ENCODE data around the gene SCARB1.

SCARB1 gene

DNA sequence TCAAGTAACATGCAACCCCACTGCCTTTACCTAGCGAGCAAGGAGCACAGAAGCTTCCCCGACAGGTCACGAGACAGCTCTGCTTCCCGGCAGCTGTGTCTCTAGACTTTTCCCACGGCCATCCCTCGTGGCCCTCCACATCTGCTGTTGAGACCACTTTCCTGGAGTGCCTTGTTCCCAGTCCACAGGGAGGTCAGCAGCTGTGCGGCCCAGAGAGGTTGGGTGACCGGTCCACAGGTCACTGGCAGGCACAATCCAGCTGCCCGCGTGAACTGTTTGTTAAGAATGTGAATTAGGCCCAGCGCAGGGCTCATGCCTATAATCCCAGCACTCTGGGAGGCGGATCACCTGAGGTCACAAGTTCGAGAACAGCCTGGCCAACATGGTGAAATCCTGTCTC lies 71.5 kb downstream of the SCARB1 start:
- no peak for DNase-seq

DNA sequence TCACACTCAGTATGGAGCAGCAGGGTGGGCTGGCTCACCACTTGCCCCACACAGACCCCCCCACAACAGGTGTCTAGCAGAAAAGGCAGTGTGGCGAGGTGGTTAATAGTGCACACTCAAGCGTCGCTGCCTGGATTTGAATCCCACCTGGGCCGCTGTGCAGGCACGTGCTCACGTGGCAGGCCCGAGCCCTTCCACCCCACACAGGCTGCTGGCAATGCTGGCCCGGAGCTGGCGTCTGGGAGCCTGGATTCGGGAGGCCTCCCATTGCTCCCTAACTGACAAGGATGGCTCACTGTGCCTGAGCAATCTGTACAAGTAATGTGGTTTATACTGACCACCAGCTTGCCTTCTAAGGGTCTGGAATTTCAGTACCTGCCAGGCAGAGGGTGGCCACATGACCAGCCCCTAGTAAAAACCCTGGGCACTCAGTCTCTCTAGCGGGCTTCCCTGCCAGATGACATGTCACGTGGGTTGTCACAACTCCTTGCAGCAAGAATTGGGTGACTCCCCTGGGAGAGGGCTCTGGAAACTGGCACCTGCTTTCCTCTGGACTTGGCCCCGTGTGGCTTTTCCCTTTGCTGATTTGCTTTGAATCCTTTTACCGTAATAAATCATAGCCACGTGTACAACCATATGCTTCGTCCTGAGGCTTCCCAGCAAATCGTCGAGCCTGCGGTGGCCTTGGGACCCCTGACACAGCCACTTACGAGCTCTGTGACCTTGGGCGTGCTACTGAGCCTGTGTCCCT lies 72.8 kb downstream of the SCARB1 start:
- DNase-seq: no peak

DNA sequence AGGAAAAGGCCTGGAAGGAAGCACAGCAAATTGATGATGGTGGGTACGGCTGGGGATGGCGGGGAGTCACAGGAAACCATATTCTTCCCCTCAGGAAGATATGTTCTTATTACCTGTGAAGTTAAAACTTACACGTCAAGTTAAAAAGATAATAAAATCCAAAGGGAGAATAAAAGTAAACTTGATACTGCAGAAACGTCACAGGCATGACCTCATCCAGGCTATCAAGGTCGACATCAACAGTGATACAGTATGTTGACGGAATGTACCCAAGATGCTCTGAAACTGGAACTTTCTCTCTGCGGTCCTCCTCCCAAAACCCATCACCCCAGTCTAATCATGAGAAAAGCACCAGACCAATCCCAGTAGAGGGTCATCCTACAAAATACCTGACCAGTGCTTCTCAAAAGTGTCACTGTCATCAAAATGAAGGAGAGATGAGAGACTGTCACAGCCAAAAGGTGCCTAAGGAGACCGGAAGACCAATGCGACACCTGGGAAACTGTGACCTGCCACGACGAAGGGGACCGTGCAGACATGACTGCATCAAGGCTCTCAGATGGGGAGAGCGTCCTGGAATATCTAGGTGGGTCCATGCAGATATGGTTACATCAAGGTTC lies 74.6 kb downstream of the SCARB1 start:
- DNase-seq: no peak

DNA sequence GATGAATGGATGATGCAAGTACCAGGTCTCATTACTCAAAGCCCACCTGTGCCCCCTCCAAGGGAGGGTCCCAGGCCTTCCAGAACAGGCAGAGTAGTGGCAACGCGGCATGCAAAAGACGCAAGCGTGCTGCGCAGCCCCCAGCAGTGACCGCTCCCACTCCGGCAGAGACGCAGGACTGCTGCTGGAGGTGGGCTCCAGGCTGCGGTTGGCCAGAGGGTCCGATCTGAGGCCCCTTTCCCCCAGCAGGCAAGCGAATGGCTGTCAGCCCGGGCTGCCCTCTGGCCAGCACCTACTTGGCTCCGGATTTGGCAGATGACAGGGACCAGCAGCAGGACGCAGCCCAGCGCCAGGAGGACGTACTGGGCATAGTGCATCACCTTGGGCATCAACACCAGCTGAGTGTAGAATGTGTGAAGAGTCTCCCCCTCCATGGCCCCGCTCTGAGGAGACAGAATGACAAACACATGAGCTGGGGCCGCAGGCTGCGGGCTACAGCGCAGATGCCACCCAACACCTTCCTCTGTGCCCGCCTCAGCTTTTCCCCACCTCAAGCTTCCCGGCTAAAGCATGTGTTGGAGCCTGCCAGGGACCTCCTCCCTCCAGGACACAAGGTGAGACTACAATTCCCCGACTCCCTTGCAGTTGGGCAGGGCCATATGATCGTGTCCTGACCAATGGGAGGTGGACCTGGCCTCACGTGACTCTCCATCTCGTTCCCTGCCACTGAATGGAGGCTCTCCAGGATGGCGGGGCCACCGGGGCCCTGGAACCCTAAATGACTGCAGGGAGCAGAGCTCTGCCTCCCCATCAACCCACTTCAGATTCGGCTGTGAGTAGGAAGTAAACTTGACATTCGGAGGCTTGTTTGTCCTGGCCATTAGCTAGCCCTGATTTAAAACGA lies 77.4 kb downstream of the SCARB1 start:
- DNase-seq: no peak

DNA sequence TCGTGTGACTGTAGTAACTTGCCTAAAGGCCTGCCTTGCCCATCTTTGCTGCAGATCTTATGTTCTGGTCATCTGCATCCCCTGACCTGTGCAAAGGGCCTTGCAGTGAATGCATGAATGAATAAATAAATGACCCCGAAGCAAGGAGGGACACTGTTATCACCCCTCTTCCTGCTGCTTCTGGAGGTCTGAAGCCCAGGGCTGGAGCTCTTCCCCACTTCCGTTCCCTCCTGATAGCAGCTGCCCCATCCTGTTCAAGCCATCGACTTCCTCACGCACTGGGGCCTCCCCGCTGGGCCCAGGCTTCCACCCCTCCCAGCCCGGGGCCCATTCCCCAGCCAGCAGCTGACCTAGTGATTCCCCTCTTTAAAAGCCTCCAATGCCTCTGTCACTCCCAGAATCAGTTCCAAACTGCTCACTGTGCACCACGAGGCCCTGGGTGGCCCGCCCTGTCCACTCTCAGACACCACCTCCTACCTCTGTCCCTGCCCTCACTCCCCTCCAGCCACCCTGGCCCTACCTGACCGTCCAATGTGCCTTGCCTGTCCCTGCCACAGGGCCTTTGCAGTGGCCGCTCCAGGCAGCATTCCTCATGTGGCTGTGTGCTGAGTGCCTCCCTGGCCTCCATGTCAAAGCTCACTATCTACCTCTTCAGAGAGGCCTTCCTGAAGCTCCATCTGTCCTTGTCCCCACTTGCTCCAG lies 78.6 kb downstream of the SCARB1 start:
- DNase-seq: no peak

DNA sequence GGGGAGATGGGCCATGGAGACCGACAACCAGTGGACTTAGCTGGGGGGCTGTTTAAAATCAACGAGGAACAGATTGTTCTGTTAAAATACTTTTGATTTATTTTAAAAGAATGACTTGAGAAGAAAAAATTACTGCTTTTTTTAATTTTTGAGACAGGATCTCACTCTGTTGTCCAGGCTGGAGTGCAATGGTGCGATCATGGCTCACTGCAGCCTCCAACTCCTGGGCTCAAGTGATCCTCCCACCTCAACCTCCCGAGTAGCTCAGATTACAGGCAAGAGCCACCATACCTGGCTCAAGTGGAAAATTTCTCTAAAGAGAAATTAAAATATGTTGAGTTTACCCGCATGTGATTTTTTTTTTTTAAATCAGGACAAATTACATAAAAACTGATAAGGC lies 80.6 kb downstream of the SCARB1 start:
- DNase-seq: no peak

DNA sequence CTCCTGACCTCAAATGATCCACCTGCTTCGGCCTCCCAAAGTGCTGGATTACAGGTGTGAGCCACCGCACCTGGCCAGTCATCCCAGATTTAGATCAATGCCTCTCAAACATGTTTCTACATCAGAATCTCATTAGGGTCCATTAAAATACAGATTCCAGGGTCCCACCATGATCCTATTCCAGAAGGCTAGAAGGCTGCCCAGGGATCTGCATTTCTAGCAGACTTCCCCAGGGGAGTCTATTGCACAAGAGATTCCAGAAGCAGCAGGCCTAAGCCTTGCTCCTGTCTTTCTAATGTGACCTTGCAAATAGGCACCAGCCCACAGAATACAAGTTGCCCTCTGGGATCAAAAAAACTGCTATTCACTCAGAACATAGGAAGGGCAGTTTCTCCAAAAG lies 81.5 kb downstream of the SCARB1 start:
- no peak for DNase-seq

DNA sequence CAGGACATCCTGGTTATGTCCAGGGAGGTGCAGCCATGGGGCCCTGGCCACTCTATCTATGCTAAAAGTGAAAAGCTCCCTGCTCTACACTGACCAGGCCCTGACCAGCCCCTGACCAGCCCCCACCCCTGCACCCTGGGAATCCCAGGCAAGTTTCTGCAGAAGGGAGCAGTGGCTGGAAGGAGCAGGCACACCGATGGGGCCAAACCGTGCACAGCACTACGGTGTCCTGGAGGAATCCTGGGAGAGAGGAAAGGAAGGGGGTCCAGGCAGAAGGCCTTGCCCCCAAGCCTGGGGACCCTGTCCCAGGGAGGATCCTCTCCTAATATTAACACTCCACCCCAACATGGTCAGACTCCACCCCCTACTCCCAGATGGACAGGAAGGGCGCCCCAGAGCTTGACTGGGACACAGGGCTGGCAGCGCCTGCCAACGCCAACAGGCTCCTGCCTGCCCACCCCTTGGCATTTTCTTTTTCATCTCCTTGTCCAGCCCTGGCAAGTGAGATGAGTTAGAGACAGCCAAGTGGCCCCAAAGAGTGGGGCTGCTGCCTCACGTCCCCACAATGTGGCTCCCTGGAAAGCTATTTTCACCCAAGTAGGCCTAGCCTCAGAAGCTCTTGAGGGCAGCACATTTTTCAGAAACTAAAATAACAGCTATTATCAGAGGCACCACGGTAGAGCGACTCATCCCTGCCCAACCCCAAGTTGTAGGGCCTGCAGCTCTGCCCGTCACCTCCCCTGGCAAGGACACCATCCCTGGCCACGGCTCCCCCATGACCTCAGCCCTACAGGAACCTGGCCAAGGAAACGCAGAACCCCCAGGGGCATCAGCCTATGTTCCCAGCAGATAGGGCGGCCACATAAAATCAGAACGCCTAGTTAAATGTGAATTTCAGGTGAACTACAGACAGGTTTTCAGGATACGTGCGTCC lies 82.6 kb downstream of the SCARB1 start:
- DNase-seq: no peak

DNA sequence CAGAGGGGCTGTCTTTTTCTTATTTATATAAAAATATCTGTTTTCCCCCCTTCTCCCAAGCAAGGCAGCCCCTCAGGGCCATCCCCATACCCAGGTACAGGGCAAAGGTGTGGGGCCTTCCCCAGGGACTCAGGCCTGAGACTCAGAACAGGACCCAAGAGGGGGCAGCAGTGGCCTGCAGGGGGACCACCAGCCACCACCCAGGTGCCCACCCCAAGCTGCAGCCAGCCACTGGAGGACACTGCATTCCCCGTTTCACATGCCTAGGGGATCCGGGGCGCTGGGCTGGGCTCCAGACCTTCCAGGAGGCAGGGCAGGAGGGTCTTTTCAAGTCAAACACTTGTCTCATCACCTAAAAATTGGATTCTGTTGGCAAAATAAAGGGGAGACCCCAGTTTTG lies 83.3 kb downstream of the SCARB1 start:
- no peak for DNase-seq

DNA sequence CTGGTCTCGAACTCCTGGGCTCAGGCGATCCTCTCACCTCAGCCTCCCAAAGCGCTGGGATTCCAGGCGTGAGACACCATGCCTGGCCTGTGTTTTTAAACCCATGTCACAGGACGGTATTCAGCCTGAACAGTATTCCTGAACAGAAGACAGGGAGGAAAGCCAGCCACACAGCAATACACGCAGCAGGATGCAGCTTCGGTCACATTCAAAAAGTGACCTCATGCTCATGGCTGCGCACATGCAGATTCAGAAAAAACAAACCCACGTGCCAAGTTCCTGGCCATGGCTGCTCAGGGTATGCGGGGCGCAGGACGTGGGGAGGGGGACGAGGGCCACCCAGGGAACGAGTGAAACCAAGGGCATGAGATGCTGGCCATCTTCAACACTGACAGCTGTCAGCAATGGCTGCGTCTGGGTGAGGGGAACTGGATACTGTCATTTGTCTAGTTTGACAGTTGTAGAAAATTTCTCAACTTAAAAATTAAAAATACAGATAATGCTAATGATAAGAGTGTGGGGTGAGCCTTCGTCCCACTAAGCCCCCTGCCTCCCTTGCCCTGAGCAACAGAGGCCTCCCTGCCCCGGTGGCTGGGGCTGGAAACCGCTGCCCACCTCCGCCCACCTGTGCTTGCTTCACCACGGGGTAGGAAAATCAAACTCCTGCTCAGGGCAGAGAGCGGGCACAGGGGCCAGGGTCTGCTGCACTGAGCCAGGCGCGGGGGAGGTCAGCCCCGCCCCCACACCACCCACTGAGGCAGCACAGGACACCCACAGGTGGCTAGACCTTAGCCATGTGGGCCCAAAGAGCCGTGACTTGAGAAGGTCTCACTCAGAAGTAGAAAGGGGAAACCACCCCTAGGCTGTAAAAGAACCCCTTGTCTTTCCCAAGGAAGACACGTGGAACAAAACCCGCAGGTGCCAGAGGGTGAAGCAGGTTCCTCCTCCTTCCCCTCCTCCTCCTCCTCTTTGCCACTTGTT lies 84.2 kb downstream of the SCARB1 start:
- DNase-seq: no peak

DNA sequence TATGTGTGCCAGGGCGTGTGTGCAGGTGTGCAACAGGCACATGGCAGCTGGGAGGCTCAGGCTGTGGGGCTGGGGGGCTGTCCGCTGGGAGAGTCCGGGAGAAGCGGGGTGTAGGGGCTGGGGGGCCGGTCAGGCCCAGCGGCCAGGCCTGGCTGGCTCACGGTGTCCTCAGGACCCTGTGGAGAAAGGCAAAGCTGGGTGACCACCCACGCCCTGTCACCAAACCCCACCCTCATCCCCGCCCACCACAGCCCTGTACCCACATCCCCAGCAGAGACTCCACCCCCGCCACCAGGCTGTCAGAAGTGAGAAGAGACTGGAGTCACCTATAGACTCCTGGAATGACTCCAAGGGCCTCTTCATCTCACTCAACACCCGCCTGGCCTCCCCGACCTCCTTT lies 85.3 kb downstream of the SCARB1 start:
- DNase-seq: no peak

DNA sequence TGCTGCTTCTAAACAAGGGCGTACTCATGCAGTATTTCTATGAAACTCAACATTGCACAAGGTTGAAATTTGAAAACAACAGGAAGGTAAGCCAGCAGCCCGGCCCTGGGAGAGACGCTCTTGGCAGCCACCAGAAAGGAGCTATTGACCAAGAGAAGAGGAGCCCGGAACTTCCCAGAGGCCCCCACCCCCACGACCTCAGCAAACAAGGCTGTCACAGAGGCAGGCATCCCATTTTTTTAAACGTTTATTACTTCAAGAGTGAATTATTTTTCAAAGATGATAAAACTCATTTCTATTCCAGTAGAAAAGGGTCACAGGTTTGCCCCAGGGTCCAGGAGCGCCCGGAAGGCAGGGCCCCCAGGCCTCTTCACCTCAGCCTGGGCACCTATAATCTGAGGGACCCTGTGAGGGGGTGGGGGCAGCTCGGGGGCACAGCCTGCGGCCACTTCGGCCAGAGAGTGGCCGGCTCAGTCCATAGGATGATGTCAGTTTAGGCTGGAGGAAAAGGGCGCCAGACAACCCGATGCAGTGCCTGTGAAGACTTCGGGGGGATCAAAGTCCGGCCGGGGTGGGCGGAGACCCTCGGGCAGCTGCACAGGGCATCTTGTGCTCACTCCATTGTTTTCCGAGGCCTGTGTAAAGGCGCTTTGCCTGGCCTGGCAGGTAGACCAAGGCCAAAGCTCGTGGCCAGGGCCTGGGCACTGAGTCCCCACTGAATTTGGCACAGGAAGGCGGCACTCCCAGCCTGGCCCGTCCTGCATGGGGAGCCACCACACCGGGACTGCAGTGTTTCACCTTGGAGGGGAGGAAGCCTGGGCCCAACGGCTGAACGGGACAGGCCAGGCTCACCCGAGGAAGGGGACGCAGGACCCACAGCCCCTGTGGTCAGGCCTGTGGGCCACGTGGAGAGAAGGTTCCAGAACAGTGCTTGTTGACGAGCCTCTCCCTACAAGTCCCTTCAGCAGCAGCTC lies 86.0 kb downstream of the SCARB1 start:
- DNase-seq: no peak

DNA sequence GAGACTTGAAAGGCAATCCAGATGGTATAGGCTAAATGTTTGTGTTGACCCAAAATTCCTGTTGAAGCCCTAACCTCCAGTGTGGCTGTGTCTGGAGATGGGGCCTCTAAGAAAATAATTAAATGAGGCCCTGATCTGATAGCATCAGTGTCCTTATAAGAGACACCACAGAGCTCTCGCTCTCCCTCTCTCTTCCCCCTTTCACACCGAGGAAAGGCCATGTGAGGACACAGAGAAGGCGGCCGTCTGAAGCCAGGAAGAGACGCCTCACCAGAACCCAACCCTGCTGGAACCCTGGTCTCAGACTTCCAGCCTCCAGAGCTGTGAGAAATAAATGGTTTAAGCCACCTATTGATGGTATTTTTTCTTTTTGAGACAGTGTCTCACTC lies 87.5 kb downstream of the SCARB1 start:
- no peak for DNase-seq

DNA sequence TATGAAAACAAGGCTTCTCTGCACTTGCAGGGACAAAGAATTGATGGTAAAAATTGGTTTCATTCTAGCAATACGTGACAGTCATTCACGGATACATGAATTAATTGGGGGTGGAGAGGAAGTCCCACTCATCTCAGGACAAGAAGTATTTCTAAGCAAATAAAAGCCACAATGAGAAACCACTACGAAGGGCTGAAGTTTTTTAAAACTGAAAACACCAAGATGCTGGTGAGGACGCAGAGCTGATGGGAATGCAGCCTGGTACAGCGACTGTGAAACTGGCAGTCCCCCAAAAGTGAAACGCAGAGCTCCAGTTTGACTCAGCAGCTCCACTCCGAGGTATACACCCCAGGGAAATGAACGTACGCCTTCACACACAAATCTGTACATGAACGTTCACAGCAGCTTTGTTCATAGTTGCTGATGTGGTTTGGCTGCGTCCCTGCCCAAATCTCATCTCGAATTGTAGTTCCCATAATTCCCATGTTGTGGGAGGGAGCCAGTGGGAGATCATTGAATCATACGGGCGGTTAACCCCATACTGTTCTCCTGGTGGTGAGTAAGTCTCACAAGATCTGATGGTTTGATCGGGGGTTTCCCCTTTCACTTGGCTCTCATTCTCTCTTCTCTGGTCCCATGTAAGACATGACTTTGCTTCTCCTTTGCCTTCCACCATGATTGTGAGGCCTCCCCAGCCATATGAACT lies 89.0 kb downstream of the SCARB1 start:
- no peak for DNase-seq

DNA sequence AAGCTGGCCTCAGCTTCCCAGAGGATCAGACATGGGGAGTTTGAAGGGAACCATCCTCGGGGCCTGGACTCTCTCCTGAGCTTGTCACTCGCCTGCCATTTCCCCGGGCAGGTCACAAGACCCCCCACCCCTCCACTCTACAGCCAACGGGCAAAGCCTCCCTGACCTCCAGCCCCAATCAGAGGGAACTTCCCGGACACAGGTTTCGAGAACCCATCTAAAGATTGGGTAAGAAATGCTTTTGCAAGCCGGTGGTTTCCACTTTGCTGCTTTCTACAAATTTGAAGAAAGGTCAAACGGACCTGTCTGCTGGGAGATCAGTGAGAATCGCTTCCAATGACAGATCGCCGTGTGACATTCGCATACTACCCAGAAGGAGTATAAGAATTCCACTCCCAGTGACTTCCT lies 89.6 kb downstream of the SCARB1 start:
- no peak for DNase-seq

DNA sequence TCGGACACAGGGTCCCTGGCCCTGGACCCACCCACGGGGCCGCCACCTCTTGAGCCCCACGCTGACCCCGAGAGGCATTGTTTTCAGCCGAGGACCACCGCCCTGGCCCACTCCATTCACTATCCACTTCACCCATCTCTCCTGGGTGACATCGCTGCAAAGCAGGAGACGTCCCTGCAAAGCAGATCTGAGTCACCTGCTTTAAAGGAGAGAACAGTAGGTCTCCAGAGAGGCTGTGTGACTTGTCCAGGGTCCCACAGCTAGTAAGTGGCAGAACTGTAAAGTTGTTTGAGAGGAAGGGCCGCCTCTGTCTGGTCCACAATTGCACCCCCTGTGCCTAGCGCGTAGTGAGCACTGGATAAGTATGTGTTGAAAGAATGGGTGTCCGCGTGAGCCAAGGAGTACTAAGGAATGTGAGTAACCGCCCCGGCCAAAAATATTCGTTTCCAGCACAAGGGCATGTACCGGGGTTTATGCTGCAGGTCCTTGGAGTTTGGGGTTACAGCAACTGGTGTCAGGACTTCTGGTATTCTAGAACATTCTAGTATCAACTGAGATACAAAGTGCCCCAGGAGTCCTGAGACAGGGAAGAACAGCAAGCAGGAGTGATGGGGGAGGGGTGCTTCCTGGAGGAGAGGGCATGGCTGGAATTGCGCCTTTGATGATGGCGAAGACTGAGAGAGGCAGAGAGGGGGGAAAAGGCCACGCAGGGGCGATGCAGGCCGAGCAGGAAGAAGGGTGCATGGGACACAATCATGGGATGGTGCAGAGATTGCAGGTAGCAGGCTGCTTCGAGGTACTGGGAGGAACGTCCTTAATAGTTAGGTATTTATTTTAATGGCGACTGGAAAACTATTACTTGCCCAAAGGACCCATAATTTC lies 91.1 kb downstream of the SCARB1 start:
- no peak for DNase-seq

DNA sequence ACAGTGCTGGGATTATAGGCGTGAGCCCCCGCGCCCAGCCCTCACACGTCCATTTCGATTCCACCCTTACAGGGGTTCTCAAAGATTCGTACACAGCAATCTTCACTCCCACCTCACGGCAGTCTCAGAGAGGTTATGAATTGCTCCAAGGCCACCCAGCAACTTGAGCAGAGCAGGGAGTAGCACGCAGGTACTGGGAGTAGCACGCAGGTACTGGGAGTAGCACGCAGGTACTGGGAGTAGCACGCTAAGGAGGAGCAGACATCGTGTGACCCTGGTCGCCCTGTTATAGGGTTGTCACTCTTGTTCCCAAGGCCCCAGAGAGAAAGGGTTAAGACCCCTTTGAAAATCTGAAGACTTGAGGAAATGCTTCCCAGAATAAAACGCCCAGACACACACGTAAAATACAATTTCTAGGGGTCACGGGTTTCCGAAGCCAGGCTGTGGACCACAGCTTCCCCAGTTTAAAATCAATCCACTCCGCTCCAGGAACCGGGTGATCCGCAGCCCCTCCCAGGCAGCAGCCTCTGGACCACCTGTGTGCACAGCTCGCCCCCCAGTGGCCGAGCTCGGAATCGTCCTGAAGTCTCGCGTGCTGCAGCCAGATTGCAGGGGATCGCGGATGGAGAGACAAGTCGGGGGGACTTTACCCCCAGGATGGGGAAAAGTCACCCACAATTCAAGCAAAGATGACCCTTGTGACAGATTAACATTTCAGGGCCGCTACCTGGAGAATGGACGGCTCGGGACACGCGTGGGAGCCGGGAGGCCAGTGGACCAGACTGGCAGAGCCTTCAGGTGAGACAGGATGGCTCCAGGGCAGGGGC lies 92.0 kb downstream of the SCARB1 start:
- DNase-seq: peak; percentile 58

Measured in NCI-H748 treated with DMSO at 0.1 percent for 48 hours (cell line).